ENCODE results near the gene PRXL2A.

DNA sequence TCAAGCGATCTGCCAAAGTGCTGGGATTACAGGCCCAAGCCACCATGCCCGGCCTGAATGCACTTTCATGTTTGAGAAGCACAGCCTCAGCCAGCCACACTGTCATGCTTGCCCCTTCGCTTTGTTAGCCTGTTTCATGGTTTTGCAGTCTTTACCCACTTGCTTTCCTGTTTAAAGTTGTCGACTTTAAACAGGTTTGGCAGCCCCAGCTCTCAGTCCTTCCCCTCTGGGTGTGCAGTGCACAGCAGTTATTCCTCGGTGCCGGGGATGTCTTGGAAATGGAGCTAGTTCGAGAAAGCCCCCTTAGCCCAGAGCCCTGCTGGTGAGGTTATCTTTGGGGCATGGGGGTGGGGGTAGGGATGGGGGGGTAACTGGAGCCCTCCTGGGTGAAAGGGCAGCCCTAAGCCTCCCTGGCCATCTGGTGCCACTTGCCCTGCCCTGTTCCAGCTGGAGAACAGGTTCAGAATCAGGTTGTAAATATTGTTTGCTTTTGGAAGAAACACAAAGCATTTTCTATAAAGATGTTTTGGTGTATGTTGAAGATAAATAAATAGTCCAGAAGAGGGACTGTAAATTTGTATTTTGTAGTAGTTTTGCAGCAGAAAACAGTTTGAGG lies 60.6 kb downstream of the PRXL2A start:
- no peak for TF ChIP-seq POLR2A (IDR thresholded peaks at IDR 0.05)
- TF ChIP-seq, protein P1, sequence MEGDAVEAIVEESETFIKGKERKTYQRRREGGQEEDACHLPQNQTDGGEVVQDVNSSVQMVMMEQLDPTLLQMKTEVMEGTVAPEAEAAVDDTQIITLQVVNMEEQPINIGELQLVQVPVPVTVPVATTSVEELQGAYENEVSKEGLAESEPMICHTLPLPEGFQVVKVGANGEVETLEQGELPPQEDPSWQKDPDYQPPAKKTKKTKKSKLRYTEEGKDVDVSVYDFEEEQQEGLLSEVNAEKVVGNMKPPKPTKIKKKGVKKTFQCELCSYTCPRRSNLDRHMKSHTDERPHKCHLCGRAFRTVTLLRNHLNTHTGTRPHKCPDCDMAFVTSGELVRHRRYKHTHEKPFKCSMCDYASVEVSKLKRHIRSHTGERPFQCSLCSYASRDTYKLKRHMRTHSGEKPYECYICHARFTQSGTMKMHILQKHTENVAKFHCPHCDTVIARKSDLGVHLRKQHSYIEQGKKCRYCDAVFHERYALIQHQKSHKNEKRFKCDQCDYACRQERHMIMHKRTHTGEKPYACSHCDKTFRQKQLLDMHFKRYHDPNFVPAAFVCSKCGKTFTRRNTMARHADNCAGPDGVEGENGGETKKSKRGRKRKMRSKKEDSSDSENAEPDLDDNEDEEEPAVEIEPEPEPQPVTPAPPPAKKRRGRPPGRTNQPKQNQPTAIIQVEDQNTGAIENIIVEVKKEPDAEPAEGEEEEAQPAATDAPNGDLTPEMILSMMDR (IDR thresholded peaks at IDR 0.05): no peak

Measured in esophagus squamous epithelium (tissue), 4 donors.